Mesendoderm (in vitro differentiated cells): ENCODE measurements around the gene GLT8D1.

Source experiments
- DNase-seq: peaks from one replicate; pipeline ENCODE4 v3.0.0; 2013
- H2AK5ac ChIP-seq: 2 replicates; pipeline ENCODE4 v1.6.1; 2013; ENCODE audit warnings: low read length, inconsistent platforms
- H2BK120ac ChIP-seq: 2 replicates; pipeline ENCODE4 v1.6.1; 2013; ENCODE audit warnings: low read depth, mild to moderate bottlenecking, low read length, moderate library complexity, mixed read lengths
- H2BK15ac ChIP-seq: replicated peaks from 2 replicates; pipeline ENCODE4 v1.6.1; 2013; ENCODE audit warnings: low read depth, mild to moderate bottlenecking, moderate library complexity
- H2BK5ac ChIP-seq: 2 replicates; pipeline ENCODE4 v1.6.1; 2013; ENCODE audit warnings: low read length, inconsistent platforms
- H3K18ac ChIP-seq: 2 replicates; pipeline ENCODE4 v1.6.1; 2013; ENCODE audit warnings: mild to moderate bottlenecking, low read length, mixed read lengths
- H3K23ac ChIP-seq: one replicate; pipeline ENCODE4 v1.6.1; 2013; ENCODE audit warnings: low read length
- H3K27ac ChIP-seq: 2 replicates; pipeline ENCODE4 v1.5.1; 2013; ENCODE audit warnings: low read depth, mild to moderate bottlenecking, inconsistent platforms, low read length, moderate library complexity
- H3K27me3 ChIP-seq: 2 replicates; pipeline ENCODE4 v1.6.1; 2013; ENCODE audit warnings: low read length, control low read depth, mild to moderate bottlenecking, inconsistent platforms; ENCODE audit not compliant: insufficient read depth, poor library complexity
- H3K36me3 ChIP-seq: 2 replicates; pipeline ENCODE4 v1.6.1; 2013; ENCODE audit warnings: low read length, inconsistent platforms; ENCODE audit not compliant: control insufficient read depth, insufficient read depth
- H3K4ac ChIP-seq: one replicate; pipeline ENCODE4 v1.6.1; 2013; ENCODE audit warnings: low read depth, mild to moderate bottlenecking, low read length, moderate library complexity
- H3K4me1 ChIP-seq: 2 replicates; pipeline ENCODE4 v1.6.1; 2013; ENCODE audit warnings: low read depth, low read length, inconsistent platforms; ENCODE audit not compliant: control insufficient read depth
- H3K4me2 ChIP-seq: 2 replicates; pipeline ENCODE4 v1.6.1; 2013; ENCODE audit warnings: low read length
- H3K4me3 ChIP-seq: 2 replicates; pipeline ENCODE4 v1.5.1; 2013; ENCODE audit warnings: mild to moderate bottlenecking, low read length
- H3K56ac ChIP-seq: one replicate; pipeline ENCODE4 v1.6.1; 2013; ENCODE audit warnings: low read length
- H3K79me1 ChIP-seq: 2 replicates; pipeline ENCODE4 v1.6.1; 2013; ENCODE audit warnings: low read length, inconsistent platforms
- H3K79me2 ChIP-seq: 2 replicates; pipeline ENCODE4 v1.6.1; 2013; ENCODE audit warnings: mild to moderate bottlenecking, low read length; ENCODE audit not compliant: control insufficient read depth, insufficient read depth
- H3K9ac ChIP-seq: 2 replicates; pipeline ENCODE4 v1.6.1; 2013; ENCODE audit warnings: low read length, inconsistent platforms
- H4K5ac ChIP-seq: one replicate; pipeline ENCODE4 v1.6.1; 2013; ENCODE audit warnings: low read length
- H4K8ac ChIP-seq: one replicate; pipeline ENCODE4 v1.6.1; 2013; ENCODE audit warnings: low read depth, mild to moderate bottlenecking, control low read depth, low read length, moderate library complexity
- WGBS: extraction: QIAGEN DNeasy Blood & Tissue Kit; methylation state at CpG from one replicate; pipeline ENCODE4 v1.1.7; 2013; ENCODE audit warnings: low lambda C conversion rate, missing lambda C conversion rate; ENCODE audit not compliant: insufficient coverage; ENCODE audit errors: extremely low coverage; 5-methylcytosine and 5-hydroxymethylcytosine counted together

Gene GLT8D1

GRCh38 chr3:52715714-52716305 lies 10.2 kb upstream of the GLT8D1 start:
- WGBS = no CpG with 5 or more reads among the region's 11 CpGs
- no peak overlapping the region for H2BK5ac ChIP-seq
- H2BK15ac ChIP-seq = no peak overlapping the region
- H3K27me3 ChIP-seq = no peaks in the 10 kb centered on the region
- DNase-seq = no peak
- H3K4me2 ChIP-seq = no peak overlapping the region
- H2AK5ac ChIP-seq = no peak overlapping the region
- H3K4ac ChIP-seq = no peak overlapping the region
- no peaks in the 10 kb centered on the region for H3K36me3 ChIP-seq
- H3K4me3 ChIP-seq = no peak overlapping the region
- no peak overlapping the region for H3K18ac ChIP-seq
- no peak overlapping the region for H4K5ac ChIP-seq
- H3K56ac ChIP-seq = no peak overlapping the region
- H3K27ac ChIP-seq = no peak overlapping the region
- H3K4me1 ChIP-seq = no peaks in the 10 kb centered on the region
- no peaks in the 10 kb centered on the region for H3K79me2 ChIP-seq
- H3K23ac ChIP-seq = no peak overlapping the region
- no peaks in the 10 kb centered on the region for H3K79me1 ChIP-seq
- no peak overlapping the region for H2BK120ac ChIP-seq
- no peak overlapping the region for H3K9ac ChIP-seq
- no peak overlapping the region for H4K8ac ChIP-seq

GRCh38 chr3:52714335-52715302 lies 9.0 kb upstream of the GLT8D1 start:
- Histone ChIP-seq H3K27me3 (no peaks in the 10 kb centered on the region), H2BK15ac (no peak overlapping the region), H3K23ac (no peak overlapping the region), H4K5ac (no peak overlapping the region), H3K9ac (peak overlapping the region; percentile 31), H2BK5ac (no peak overlapping the region), H3K36me3 (no peaks in the 10 kb centered on the region), H4K8ac (no peak overlapping the region), H2BK120ac (no peak overlapping the region), H3K18ac (no peak overlapping the region), H3K27ac (no peak overlapping the region), H3K79me2 (no peaks in the 10 kb centered on the region), H3K79me1 (no peaks in the 10 kb centered on the region), H3K4me3 (no peak overlapping the region), H3K4me1 (no peaks in the 10 kb centered on the region), H3K4me2 (peak overlapping the region; percentile 90), H2AK5ac (no peak overlapping the region), H3K56ac (peak overlapping the region; percentile 42), H3K4ac (no peak overlapping the region)
- peak; percentile 86 for DNase-seq
- no CpG with 5 or more reads among the region's 39 CpGs for WGBS

- no CpG with 5 or more reads among the region's 17 CpGs for WGBS
- DNase-seq = no peak
- H3K23ac ChIP-seq = no peak overlapping the region
Observed at GRCh38 chr3:52712291-52713212, 7.0 kb upstream of the GLT8D1 start.

GRCh38 chr3:52710512-52710911 lies 4.9 kb upstream of the GLT8D1 start:
- no CpG with 5 or more reads among the region's 2 CpGs for WGBS
- Histone ChIP-seq H3K4me1 (no peaks in the 10 kb centered on the region), H3K18ac (no peak overlapping the region), H3K27me3 (no peaks in the 10 kb centered on the region), H3K9ac (no peak overlapping the region), H3K27ac (no peak overlapping the region), H3K36me3 (no peaks in the 10 kb centered on the region), H3K79me2 (peaks cover 8% of the 10 kb centered on the region), H3K23ac (no peak overlapping the region), H3K4me3 (no peak overlapping the region), H2AK5ac (no peak overlapping the region), H4K5ac (no peak overlapping the region), H4K8ac (no peak overlapping the region), H3K4me2 (no peak overlapping the region), H3K56ac (no peak overlapping the region), H2BK120ac (no peak overlapping the region), H3K4ac (no peak overlapping the region), H2BK5ac (no peak overlapping the region), H3K79me1 (peaks cover 7% of the 10 kb centered on the region), H2BK15ac (no peak overlapping the region)
- DNase-seq = no peak

More at GRCh38 chr3:52712291-52713212, 7.0 kb upstream of the GLT8D1 start:
- Histone ChIP-seq H2BK15ac (no peak overlapping the region), H2BK5ac (no peak overlapping the region), H3K9ac (no peak overlapping the region), H3K27me3 (no peaks in the 10 kb centered on the region), H3K4ac (no peak overlapping the region), H4K8ac (no peak overlapping the region), H4K5ac (no peak overlapping the region), H3K4me1 (no peaks in the 10 kb centered on the region), H2BK120ac (no peak overlapping the region), H3K56ac (no peak overlapping the region), H3K4me3 (no peak overlapping the region), H3K79me2 (no peaks in the 10 kb centered on the region), H3K36me3 (no peaks in the 10 kb centered on the region), H2AK5ac (no peak overlapping the region), H3K4me2 (no peak overlapping the region), H3K79me1 (no peaks in the 10 kb centered on the region), H3K27ac (no peak overlapping the region), H3K18ac (no peak overlapping the region)

GRCh38 chr3:52707585-52707984 lies 2.0 kb upstream of the GLT8D1 start:
- Histone ChIP-seq H3K23ac (no peak overlapping the region), H3K4ac (no peak overlapping the region), H3K79me2 (peaks cover 13% of the 10 kb centered on the region), H3K27me3 (no peaks in the 10 kb centered on the region), H3K18ac (no peak overlapping the region), H3K27ac (no peak overlapping the region), H2BK120ac (no peak overlapping the region), H2BK5ac (no peak overlapping the region), H2AK5ac (no peak overlapping the region), H3K4me2 (no peak overlapping the region), H3K79me1 (peaks cover 16% of the 10 kb centered on the region), H4K5ac (no peak overlapping the region), H3K4me3 (no peak overlapping the region), H3K36me3 (no peaks in the 10 kb centered on the region), H3K4me1 (peaks cover 2% of the 10 kb centered on the region), H3K56ac (no peak overlapping the region), H4K8ac (no peak overlapping the region), H3K9ac (no peak overlapping the region), H2BK15ac (no peak overlapping the region)
- DNase-seq = no peak
- WGBS = no CpG with 5 or more reads among the region's 4 CpGs
